Measurements from ENCODE around the gene YY1. TPM values are rescaled to one million over a fixed set of nuclear protein-coding genes. Genes with fewer than 3 reads are reported as not detected.

The YY1 gene
- total and polyA plus RNA-seq, 2 of the 8 experiments (the other 6 are each of a cell fraction or from before 2014, with no cell fraction given), result 26.4 to 106 TPM

DNA sequence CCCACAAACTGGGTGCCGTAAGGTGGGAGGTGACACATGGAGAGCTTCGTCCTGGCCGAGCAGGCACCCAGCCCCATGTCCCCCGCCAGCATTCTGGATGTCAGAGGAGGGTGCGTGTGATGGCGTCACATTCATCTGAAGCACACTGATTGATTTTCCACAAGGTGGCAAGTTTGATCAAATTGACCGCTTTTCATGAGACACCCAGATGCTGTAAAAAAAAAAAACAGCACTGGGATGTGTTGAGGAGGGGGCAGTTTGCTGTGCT, 43.1 kb downstream of the YY1 start:
- H2AFZ ChIP-seq (ENCODE audit: low read length), result no peak overlapping the region
- no peak overlapping the region for H3K23ac ChIP-seq (ENCODE audit: insufficient read length)
- H3K36me3 ChIP-seq (ENCODE audit: control insufficient read depth in 2 of 4, insufficient read depth in 4 of 4, low read length in 3 of 4), result peaks cover 3 to 14% (median 5%) of the 10 kb centered on the region in 4 experiments; a peak in 6 of 8 replicates
- no peak overlapping the region for H4K8ac ChIP-seq (ENCODE audit: extremely low read depth, insufficient read depth, low read length)
- H3K18ac ChIP-seq (ENCODE audit: extremely low read depth, low read length), result no peak overlapping the region
- H2BK5ac ChIP-seq (ENCODE audit: low read depth, low read length), result no peak overlapping the region
- H2AK5ac ChIP-seq (ENCODE audit: low read depth, low read length), result no peak overlapping the region
- no peaks in the 10 kb centered on the region for H3K9me3 ChIP-seq (ENCODE audit: insufficient read depth in 2 of 2, low read depth in 1 of 2, low read length in 1 of 2)
- no peak overlapping the region for H4K91ac ChIP-seq (replicated peaks; ENCODE audit: insufficient read length, low read length)
- H3K79me2 ChIP-seq (ENCODE audit: control insufficient read depth in 1 of 2, insufficient read depth in 2 of 2, low read length in 2 of 2), result peaks cover 0 to 50% of the 10 kb centered on the region in 2 experiments; a peak in 3 of 4 replicates
- H3K4me3 ChIP-seq (ENCODE audit: extremely low read depth in 1 of 4, insufficient read depth in 2 of 4, low read depth in 3 of 4, low read length in 4 of 4), result no peak overlapping the region
- peaks cover 9 to 23% of the 10 kb centered on the region in 2 experiments for H4K20me1 ChIP-seq (replicated peaks in 1 of 2; ENCODE audit: control insufficient read depth in 1 of 2, insufficient read depth in 2 of 2, low read length in 2 of 2)
- H2BK15ac ChIP-seq (ENCODE audit: low read length), result no peak overlapping the region
- H2BK120ac ChIP-seq (replicated peaks; ENCODE audit: low read depth, low read length), result no peak overlapping the region
- FAIRE-seq, result no peak
- H3K27ac ChIP-seq (ENCODE audit: low read depth, low read length), result no peak overlapping the region
- H4K5ac ChIP-seq (ENCODE audit: insufficient read length, low read depth, low read length), result no peak overlapping the region
- H2BK12ac ChIP-seq (ENCODE audit: low read depth, low read length), result no peak overlapping the region
- ChIA-PET CTCF (ENCODE audit: partially characterized antibody) (interaction anchor here (0.9 to 4.0 kb wide), 8 partner anchors 9 to 101 kb away, joined by 3 to 16 read pairs (median 4); no protein-coding TSS in a partner anchor), POLR2A (ENCODE audit: partially characterized antibody) (interaction anchor here (1.3 to 16.0 kb wide), 2 partner anchors 19 to 35 kb away, joined by 3 to 200 read pairs; partner anchors contain the start of gene SLC25A29)
- H3K79me1 ChIP-seq (ENCODE audit: low read depth, low read length), result peaks cover 15% of the 10 kb centered on the region; the same call in 1 of the 2 replicates
- H3K27me3 ChIP-seq (replicated peaks in 1 of 4; ENCODE audit: control insufficient read depth in 3 of 4, extremely low read depth in 1 of 4, insufficient read depth in 3 of 4, low read length in 3 of 4), result no peaks in the 10 kb centered on the region
- H3K23me2 ChIP-seq (ENCODE audit: low read depth, low read length), result peaks cover 2% of the 10 kb centered on the region; the same call in 1 of the 2 replicates
- H3K14ac ChIP-seq (ENCODE audit: insufficient read length), result no peak overlapping the region
- H3K9ac ChIP-seq (replicated peaks in 1 of 4; ENCODE audit: extremely low read depth in 1 of 4, low read depth in 3 of 4, low read length in 3 of 4), result no peak overlapping the region
- no peak for DNase-seq (ENCODE audit: low read depth in 1 of 2, low spot score in 2 of 2)
- H3K4me1 ChIP-seq (replicated peaks in 1 of 4; ENCODE audit: control insufficient read depth in 3 of 4, insufficient read depth in 4 of 4, low read length in 3 of 4), result peaks cover 7 to 12% (median 9%) of the 10 kb centered on the region in 4 experiments
- no peak overlapping the region for H3K4me2 ChIP-seq (ENCODE audit: insufficient read depth in 1 of 2, low read depth in 2 of 2, low read length in 2 of 2)
- no peak overlapping the region for H3K4ac ChIP-seq (replicated peaks; ENCODE audit: insufficient read length, low read depth, low read length)
- 97% methylated on average over 7 of the region's 7 CpGs; no CpG with 5 or more reads in 1 of the 2 experiments for WGBS, 2 experiments (ENCODE audit: extremely low coverage in 1 of 2, insufficient coverage in 1 of 2, insufficient read length in 1 of 2, insufficient replicate concordance in 2 of 2, low coverage in 1 of 2, low lambda C conversion rate in 2 of 2, missing lambda C conversion rate in 1 of 2)
- no peak overlapping the region for H3K56ac ChIP-seq (replicated peaks; ENCODE audit: insufficient read length, low read depth, low read length)
- no peak overlapping the region for H2BK20ac ChIP-seq (ENCODE audit: low read length)
- TF ChIP-seq, protein P1, sequence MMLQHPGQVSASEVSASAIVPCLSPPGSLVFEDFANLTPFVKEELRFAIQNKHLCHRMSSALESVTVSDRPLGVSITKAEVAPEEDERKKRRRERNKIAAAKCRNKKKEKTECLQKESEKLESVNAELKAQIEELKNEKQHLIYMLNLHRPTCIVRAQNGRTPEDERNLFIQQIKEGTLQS (IDR thresholded peaks at IDR 0.05; ENCODE audit: insufficient read depth, low read depth, low read length), result no peak
- TF ChIP-seq EP300 (IDR thresholded peaks at IDR 0.05; ENCODE audit: borderline replicate concordance in 1 of 2, low read depth in 2 of 2, low read length in 2 of 2) (no peak), SIX5 (IDR thresholded peaks at IDR 0.05; ENCODE audit: low read depth, low read length) (no peak), SIRT6 (IDR thresholded peaks at IDR 0.05; ENCODE audit: low read length) (no peak), YY1 (IDR thresholded peaks at IDR 0.05; ENCODE audit: low read depth, low read length) (no peak), TAF7 (optimal IDR thresholded peaks at IDR 0.05; ENCODE audit: borderline replicate concordance, low read depth, low read length) (no peak), EZH2 (IDR thresholded peaks at IDR 0.05; ENCODE audit: low read depth, low read length, severe bottlenecking) (no peak), KDM5A (IDR thresholded peaks at IDR 0.05; ENCODE audit: low read length) (no peak), SIN3A (conservative IDR thresholded peaks at IDR 0.05 in 1 of 2, IDR thresholded peaks at IDR 0.05 in 1 of 2; ENCODE audit: low read depth in 1 of 2, low read length in 2 of 2) (no peak), TAF1 (IDR thresholded peaks at IDR 0.05; ENCODE audit: low read depth, low read length) (no peak), GTF2F1 (IDR thresholded peaks at IDR 0.05; ENCODE audit: borderline replicate concordance, low read depth, low read length) (no peak)
- TF ChIP-seq, protein P2, sequence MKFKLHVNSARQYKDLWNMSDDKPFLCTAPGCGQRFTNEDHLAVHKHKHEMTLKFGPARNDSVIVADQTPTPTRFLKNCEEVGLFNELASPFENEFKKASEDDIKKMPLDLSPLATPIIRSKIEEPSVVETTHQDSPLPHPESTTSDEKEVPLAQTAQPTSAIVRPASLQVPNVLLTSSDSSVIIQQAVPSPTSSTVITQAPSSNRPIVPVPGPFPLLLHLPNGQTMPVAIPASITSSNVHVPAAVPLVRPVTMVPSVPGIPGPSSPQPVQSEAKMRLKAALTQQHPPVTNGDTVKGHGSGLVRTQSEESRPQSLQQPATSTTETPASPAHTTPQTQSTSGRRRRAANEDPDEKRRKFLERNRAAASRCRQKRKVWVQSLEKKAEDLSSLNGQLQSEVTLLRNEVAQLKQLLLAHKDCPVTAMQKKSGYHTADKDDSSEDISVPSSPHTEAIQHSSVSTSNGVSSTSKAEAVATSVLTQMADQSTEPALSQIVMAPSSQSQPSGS (IDR thresholded peaks at IDR 0.05; ENCODE audit: low read length), result no peak
